ENCODE results near the gene TET2. TPM values are rescaled to one million over a fixed set of nuclear protein-coding genes. Genes with fewer than 3 reads are reported as not detected.

TET2 gene
- total RNA-seq (2022; extraction: Qiagen RNA extraction), result 1.7 to 3.0 TPM (median 2.7 TPM) in 5 replicates

GRCh38 chr4:105146276-105147015, at the start of gene TET2:
Gene TET2 (plus strand): TSS chr4:105146876. CDS start chr4:105233943, 87,067 bp downstream.

